Pancreas (tissue), 10 donors: ENCODE results near the gene CALM3. TPM values are rescaled to one million over a fixed set of nuclear protein-coding genes. Genes with fewer than 3 reads are reported as not detected.
"Not testable (repeated sequence)": the region's sequence is repeated elsewhere in the genome, so short reads cannot be mapped to it uniquely, and the experiment has no call there.

Experiments used
- ATAC-seq, 4 donors: fragments of 200-7000 bp; cut with Tn5 transposase; one replicate each; pipeline versions ENCODE4 v1.8.0 to v1.9.1; 2020; ENCODE audit warnings: mild to moderate bottlenecking in 4 of 4, moderate library complexity in 4 of 4
- DNase-seq, 6 donors: peaks; one replicate each; pipeline ENCODE4 v3.0.0-alpha.2; 2020
- FAIRE-seq: peaks from 2 replicates; lab custom pipeline; 2012; peaks lifted over from hg19 to GRCh38; lab: Jason Lieb, UNC
- H3K27ac ChIP-seq, 4 donors: fragments of 200-600 bp; sonication (generic); 1 replicate in 3 of 4; 2 replicates in 1 of 4; pipeline versions ENCODE4 v1.5.0 to v1.8.0; 2020
- H3K27me3 ChIP-seq, 4 donors: fragments of 200-600 bp; one replicate each; pipeline ENCODE4 v1.8.0; 2021
- H3K36me3 ChIP-seq, 3 donors: fragments of 200-600 bp; sonication (generic) in 1 of 3; one replicate each; pipeline versions ENCODE4 v1.5.0 to v1.8.0; 2020 to 2021
- H3K4me1 ChIP-seq, 3 donors: fragments of 200-600 bp; one replicate each; pipeline ENCODE4 v1.8.0; 2021
- H3K4me3 ChIP-seq, 4 donors: fragments of 200-600 bp; sonication (generic) in 2 of 4; one replicate each; pipeline versions ENCODE4 v1.5.0 to v1.8.0; 2020 to 2021
- H3K9me3 ChIP-seq, 4 donors: fragments of 200-600 bp; one replicate each; pipeline ENCODE4 v1.8.0; 2021
- WGBS, 2 donors: extraction: QIAGEN DNeasy Blood & Tissue Kit; methylation state at CpG; one replicate each; pipeline ENCODE4 v1.1.7; 2013; 5-methylcytosine and 5-hydroxymethylcytosine counted together
- intact Hi-C, 3 donors: fragments of 100-400 bp; cut with DNase I; formaldehyde crosslinking; loops; one replicate each; pipeline versions ENCODE4 v1.11.1 to v1.14.2; 2022
- polyA plus RNA-seq, 2 donors: library from polyadenylated mRNA; stranded (reverse); fragments of 200-250 nt; gene quantifications; one replicate each; pipeline ENCODE4 v1.2.3, GENCODE V29; 2013
- total RNA-seq, 6 donors: library from RNA; stranded (reverse); fragmentation: NEBNext Ultra II Directional in 4 of 6; extraction: Animal tissue kit (Norgen Biotek cat#: 25700) in 4 of 6; gene quantifications; one replicate each; pipeline versions ENCODE4 v1.2.1 to v1.2.4, GENCODE V29; 2021 to 2023
- TF ChIP-seq, protein P1 (sequence below), 4 donors: fragments of 200-600 bp; sonication (generic) in 3 of 4; IDR thresholded peaks; one replicate each; pipeline versions ENCODE4 v1.5.0 to v1.8.0; 2021; ENCODE audit warnings: antibody characterized with exemption in 4 of 4
- donor health status: healthy with polysubstance abuse.
- donor health status: DM: no; HTN: no; CAD: no; lungs with moderate emphysema.
- donor health status: DM: no; HTN: no; CAD: no.
- donor health status: control.
- donor health status: control.
- donor health status: Bipolar disorder and iron deficiency.
- donor health status: DM: yes; HTN: yes; CAD: no.
- donor health status: DM: no; HTN: no; CAD: no.
- donor health status: DM: no; HTN: no; CAD: no.
- donor health status: DM: yes; HTN: yes; CAD: no.

The CALM3 gene
- total and polyA plus RNA-seq, 8 donors, result 59.6 to 127 (median 89.8) TPM

DNA sequence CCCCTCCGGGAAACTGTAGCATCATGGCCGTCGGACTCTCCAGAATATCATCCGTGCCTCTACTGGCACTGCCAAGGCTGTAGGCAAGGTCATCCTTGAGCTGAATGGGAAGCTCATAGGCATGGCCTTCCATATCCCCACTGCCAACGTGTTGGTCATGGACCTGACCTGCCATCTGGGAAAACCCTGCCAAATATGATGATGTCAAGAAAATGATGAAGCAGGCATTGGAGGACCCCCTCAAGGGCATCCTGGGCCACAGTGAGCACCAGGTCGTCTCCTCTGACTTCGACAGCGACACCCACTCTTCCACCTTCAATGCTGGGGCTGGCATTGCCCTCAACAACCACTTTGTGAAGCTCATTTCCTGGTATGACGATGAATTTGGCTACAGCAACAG lies 41.9 kb upstream of the CALM3 start:
- WGBS, 2 donors, result 91 to 96% methylated on average over 9 of the region's 9 CpGs
- no peak for ATAC-seq
- no peak for DNase-seq
- Histone ChIP-seq H3K9me3 (no peaks in the 10 kb centered on the region), H3K4me3 (no peak overlapping the region), H3K27me3 (no peaks in the 10 kb centered on the region), H3K36me3 (no peaks in the 10 kb centered on the region), H3K27ac (no peak overlapping the region), H3K4me1 (no peaks in the 10 kb centered on the region)
- intact Hi-C loops, result no loop called here
- TF ChIP-seq, protein P1, sequence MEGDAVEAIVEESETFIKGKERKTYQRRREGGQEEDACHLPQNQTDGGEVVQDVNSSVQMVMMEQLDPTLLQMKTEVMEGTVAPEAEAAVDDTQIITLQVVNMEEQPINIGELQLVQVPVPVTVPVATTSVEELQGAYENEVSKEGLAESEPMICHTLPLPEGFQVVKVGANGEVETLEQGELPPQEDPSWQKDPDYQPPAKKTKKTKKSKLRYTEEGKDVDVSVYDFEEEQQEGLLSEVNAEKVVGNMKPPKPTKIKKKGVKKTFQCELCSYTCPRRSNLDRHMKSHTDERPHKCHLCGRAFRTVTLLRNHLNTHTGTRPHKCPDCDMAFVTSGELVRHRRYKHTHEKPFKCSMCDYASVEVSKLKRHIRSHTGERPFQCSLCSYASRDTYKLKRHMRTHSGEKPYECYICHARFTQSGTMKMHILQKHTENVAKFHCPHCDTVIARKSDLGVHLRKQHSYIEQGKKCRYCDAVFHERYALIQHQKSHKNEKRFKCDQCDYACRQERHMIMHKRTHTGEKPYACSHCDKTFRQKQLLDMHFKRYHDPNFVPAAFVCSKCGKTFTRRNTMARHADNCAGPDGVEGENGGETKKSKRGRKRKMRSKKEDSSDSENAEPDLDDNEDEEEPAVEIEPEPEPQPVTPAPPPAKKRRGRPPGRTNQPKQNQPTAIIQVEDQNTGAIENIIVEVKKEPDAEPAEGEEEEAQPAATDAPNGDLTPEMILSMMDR (IDR thresholded peaks at IDR 0.05), result no peak
- FAIRE-seq, result no peak

GRCh38 chr19:46559675-46560074 lies 41.5 kb upstream of the CALM3 start:
- DNase-seq, FAIRE-seq, ATAC-seq: not testable (repeated sequence)

DNA sequence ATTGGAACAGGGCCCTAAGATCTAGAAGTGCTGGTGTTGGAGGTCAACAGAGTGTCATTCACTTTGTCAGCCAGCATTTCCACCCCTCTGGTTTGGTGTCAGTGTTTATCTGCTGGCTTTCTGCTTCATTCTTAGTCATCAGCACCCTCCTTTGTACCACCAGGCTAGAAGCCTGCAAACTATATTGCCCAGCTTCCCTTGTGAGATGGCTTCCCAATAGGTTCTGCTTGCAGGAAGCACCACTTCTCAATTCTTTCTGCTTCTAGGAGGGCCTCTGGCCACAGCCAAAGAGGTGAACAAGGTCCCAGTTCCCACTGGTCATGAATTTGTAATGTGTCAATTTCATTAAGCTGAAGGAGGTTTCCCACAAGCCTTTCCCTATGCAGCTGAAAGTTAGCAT lies 36.4 kb upstream of the CALM3 start:
- TF ChIP-seq, protein P1 (IDR thresholded peaks at IDR 0.05), result no peak
- intact Hi-C loops, result no loop called here
- H3K4me3 ChIP-seq, result no peak overlapping the region
- H3K27me3 ChIP-seq, result no peaks in the 10 kb centered on the region
- FAIRE-seq (no peak), DNase-seq (no peak), ATAC-seq (no peak)
- no peaks in the 10 kb centered on the region for H3K4me1 ChIP-seq
- H3K9me3 ChIP-seq, result no peaks in the 10 kb centered on the region
- no peak overlapping the region for H3K27ac ChIP-seq
- no peaks in the 10 kb centered on the region for H3K36me3 ChIP-seq

More at GRCh38 chr19:46559675-46560074, 41.5 kb upstream of the CALM3 start:
- 82 to 93% methylated on average over 8 of the region's 8 CpGs for WGBS, 2 donors
- H3K4me3 ChIP-seq, H3K27me3 ChIP-seq, H3K9me3 ChIP-seq, H3K27ac ChIP-seq, H3K4me1 ChIP-seq, intact Hi-C loops, H3K36me3 ChIP-seq: not testable (repeated sequence)

DNA sequence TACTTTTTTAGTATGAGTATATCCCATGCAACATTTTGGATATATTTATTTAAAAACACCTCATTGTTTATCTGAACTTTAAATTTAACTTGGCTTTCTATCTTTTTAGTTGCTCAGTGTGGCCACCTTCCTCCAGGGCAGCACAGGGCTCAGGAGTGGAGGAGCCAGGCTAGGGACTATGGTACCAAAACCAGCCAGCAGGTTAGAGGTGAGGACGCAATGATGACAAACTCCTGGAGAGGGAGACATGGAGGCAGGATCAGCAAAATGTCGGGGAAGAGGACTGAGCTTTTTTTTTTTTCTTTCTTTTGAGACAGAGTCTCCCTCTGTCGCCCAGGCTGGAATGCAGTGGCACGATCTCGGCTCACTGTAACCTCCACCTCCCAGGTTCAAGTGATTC lies 29.6 kb upstream of the CALM3 start:
- Histone ChIP-seq H3K27ac (no peak overlapping the region), H3K27me3 (no peaks in the 10 kb centered on the region), H3K36me3 (no peaks in the 10 kb centered on the region), H3K4me1 (no peaks in the 10 kb centered on the region), H3K9me3 (no peaks in the 10 kb centered on the region), H3K4me3 (no peak overlapping the region)
- DNase-seq, result no peak
- no peak for FAIRE-seq
- TF ChIP-seq, protein P1 (IDR thresholded peaks at IDR 0.05), result no peak
- 60 to 75% methylated on average over 5 of the region's 5 CpGs for WGBS, 2 donors
- intact Hi-C loops, result no loop called here
- ATAC-seq, result peak in 2 of 4 donors; percentile 36 to 41

DNA sequence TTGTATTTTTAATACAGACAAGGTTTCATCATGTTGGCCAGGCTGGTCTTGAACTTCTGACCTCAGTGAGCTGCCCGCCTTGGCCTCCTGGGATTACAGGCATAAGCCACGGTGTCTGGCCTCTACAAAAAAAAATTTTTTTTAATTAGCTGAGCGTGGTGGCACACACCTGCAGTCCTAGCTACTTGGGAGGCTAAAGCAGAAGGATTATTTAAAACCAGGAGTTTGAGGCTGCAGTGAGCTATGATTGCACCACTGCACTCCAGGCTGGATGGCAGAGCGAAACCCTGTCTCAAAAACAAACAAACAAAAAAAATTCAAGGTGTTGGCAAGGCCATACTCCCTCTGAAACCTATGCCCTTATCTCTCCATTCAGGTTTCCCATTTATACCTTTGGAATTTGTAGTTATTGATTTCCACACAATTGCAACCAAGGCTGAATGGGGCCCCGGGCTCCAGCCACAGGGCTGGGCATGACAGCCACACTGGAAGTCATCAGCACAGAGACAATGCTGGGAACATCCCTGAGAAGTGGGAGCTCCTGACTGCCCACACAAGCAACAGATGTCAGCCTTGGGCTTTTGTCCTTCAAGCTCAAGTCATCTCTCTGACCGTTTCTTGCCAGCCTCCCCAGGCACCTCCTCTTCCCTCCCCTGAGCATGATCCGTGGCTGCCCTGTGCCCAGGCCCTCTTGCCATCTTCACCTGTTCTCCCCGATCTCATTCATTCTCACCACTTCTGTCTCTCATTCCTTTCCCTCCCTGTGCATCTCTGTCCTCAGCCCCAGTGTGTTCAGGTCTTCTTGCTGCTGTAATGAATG lies 27.2 kb upstream of the CALM3 start:
- WGBS, 2 donors, result 63 to 65% methylated on average over 8 of the region's 8 CpGs
- H3K4me3 ChIP-seq, result no peak overlapping the region
- H3K27me3 ChIP-seq, result no peaks in the 10 kb centered on the region
- intact Hi-C loops, result no loop called here
- DNase-seq, result no peak
- no peaks in the 10 kb centered on the region for H3K9me3 ChIP-seq
- no peaks in the 10 kb centered on the region for H3K36me3 ChIP-seq
- no peak for FAIRE-seq
- H3K4me1 ChIP-seq, result no peaks in the 10 kb centered on the region
- peak in 1 of 4 donors; percentile 41 for ATAC-seq
- TF ChIP-seq, protein P1 (IDR thresholded peaks at IDR 0.05), result no peak
- no peak overlapping the region for H3K27ac ChIP-seq
